Measurements from ENCODE around the gene ZBTB47.

Gene ZBTB47

GRCh38 chr3:42690766-42691680 lies 37.5 kb downstream of the ZBTB47 start:
- FAIRE-seq = no peak
- DNase-seq (ENCODE audit: insufficient read length, low spot score) = peak; percentile 6
- no peak for TF ChIP-seq CTCF (IDR thresholded peaks at IDR 0.05; ENCODE audit: insufficient read depth, missing control alignments)

- FAIRE-seq (no peak), DNase-seq (ENCODE audit: insufficient read length, low spot score) (no peak)
- no peak for TF ChIP-seq CTCF (IDR thresholded peaks at IDR 0.05; ENCODE audit: insufficient read depth, missing control alignments)
Observed at GRCh38 chr3:42691816-42692666, 38.5 kb downstream of the ZBTB47 start.

- TF ChIP-seq CTCF (IDR thresholded peaks at IDR 0.05; ENCODE audit: insufficient read depth, missing control alignments) = no peak
- no peak for FAIRE-seq
- DNase-seq (ENCODE audit: insufficient read length, low spot score) = no peak
Observed at GRCh38 chr3:42692667-42693529, 39.4 kb downstream of the ZBTB47 start.

- no peak for TF ChIP-seq CTCF (IDR thresholded peaks at IDR 0.05; ENCODE audit: insufficient read depth, missing control alignments)
- no peak for FAIRE-seq
- DNase-seq (ENCODE audit: insufficient read length, low spot score) = no peak
Observed at GRCh38 chr3:42693530-42693930, 40.0 kb downstream of the ZBTB47 start.

GRCh38 chr3:42694366-42694765 lies 40.9 kb downstream of the ZBTB47 start:
- DNase-seq (ENCODE audit: insufficient read length, low spot score) (no peak), FAIRE-seq (no peak)
- TF ChIP-seq CTCF (IDR thresholded peaks at IDR 0.05; ENCODE audit: insufficient read depth, missing control alignments) = no peak

GRCh38 chr3:42696356-42697288 lies 43.1 kb downstream of the ZBTB47 start:
- no peak for DNase-seq (ENCODE audit: insufficient read length, low spot score)
- FAIRE-seq = no peak
- TF ChIP-seq CTCF (IDR thresholded peaks at IDR 0.05; ENCODE audit: insufficient read depth, missing control alignments) = no peak
